K562 (cell line): ENCODE results near the gene AIG1. TPM values are rescaled to one million over a fixed set of nuclear protein-coding genes. Genes with fewer than 3 reads are reported as not detected.

Source experiments
- GABPB2 ChIP-seq: fragments of 250-450 bp; sonication (Bioruptor Pico); conservative IDR thresholded peaks from 2 replicates; pipeline ENCODE4 v1.5.1; 2021; ENCODE audit warnings: mild to moderate bottlenecking
- HDAC2 ChIP-seq: fragments of 450-650 bp; IDR thresholded peaks from 2 replicates; pipeline ENCODE4 v1.6.1; 2016; ENCODE audit warnings: mild to moderate bottlenecking
- MEF2A ChIP-seq: IDR thresholded peaks from 2 replicates; pipeline ENCODE4 v1.6.1; 2011; ENCODE audit warnings: low read depth, mild to moderate bottlenecking, low read length, moderate library complexity; ENCODE audit not compliant: control insufficient read depth
- MEF2D ChIP-seq: conservative IDR thresholded peaks from 2 replicates; pipeline ENCODE4 v1.6.1; 2016; ENCODE audit warnings: low read depth, missing genetic modification characterization, missing compliant biosample characterization
- MYC ChIP-seq, 2 experiments: fragments of 250-450 bp in 1 of 2; sonication (Bioruptor Pico) in 1 of 2; IDR thresholded peaks; 2 replicates each; pipeline versions ENCODE4 v1.5.1 to v1.6.1; 2012 to 2021; ENCODE audit warnings: low read depth in 2 of 2, borderline replicate concordance in 1 of 2, improper control_type of control experiment in 1 of 2, low read length in 1 of 2, mild to moderate bottlenecking in 1 of 2, moderate library complexity in 1 of 2
- PBX2 ChIP-seq, 2 experiments: IDR thresholded peaks in 1 of 2; conservative IDR thresholded peaks in 1 of 2; 2 replicates each; pipeline ENCODE4 v1.6.1; 2016; ENCODE audit warnings: low read depth in 2 of 2, mild to moderate bottlenecking in 1 of 2, missing compliant biosample characterization in 1 of 2, missing genetic modification characterization in 1 of 2, moderate library complexity in 1 of 2
- SP2 ChIP-seq: IDR thresholded peaks from 2 replicates; pipeline ENCODE4 v1.6.1; 2011; ENCODE audit warnings: mild to moderate bottlenecking, low read depth, low read length, moderate library complexity; ENCODE audit not compliant: poor library complexity, severe bottlenecking; ENCODE audit errors: extremely low read depth
- XRCC5 ChIP-seq: fragments of 200-400 bp; formaldehyde crosslinking; IDR thresholded peaks from 2 replicates; pipeline ENCODE4 v1.6.1; 2017; ENCODE audit warnings: low read depth, mild to moderate bottlenecking, low read length
- ZFP30 ChIP-seq: fragments of 250-450 bp; sonication (Bioruptor Pico); IDR thresholded peaks from 2 replicates; pipeline ENCODE4 v1.8.0; 2022; ENCODE audit warnings: moderate library complexity, mild to moderate bottlenecking, inconsistent platforms, borderline replicate concordance
- ZFP91 ChIP-seq: sonication (generic); formaldehyde crosslinking; IDR thresholded peaks from 2 replicates; pipeline ENCODE4 v1.8.0; 2022; ENCODE audit warnings: mild to moderate bottlenecking, missing genetic modification reagents
- ZNF184 ChIP-seq: sonication (generic); formaldehyde crosslinking; IDR thresholded peaks from 2 replicates; pipeline ENCODE4 v1.5.0; 2020; ENCODE audit warnings: missing genetic modification reagents
- ZNF75A ChIP-seq: fragments of 450-650 bp; formaldehyde crosslinking; IDR thresholded peaks from 2 replicates; pipeline ENCODE4 v1.4.0; 2020; ENCODE audit warnings: mild to moderate bottlenecking
- polyA plus RNA-seq, 8 experiments: library from polyadenylated mRNA; depleted of rRNA in 4 of 8; stranded (reverse) in 5 of 8; unstranded in 3 of 8; fragments of >200 nt; fragmentation: Nextera tagmentation in 2 of 8; fragmentation: Illumina TruSeq in 1 of 8; extraction: Ambion mirVana in 2 of 8; extraction: Trizol in 1 of 8; gene quantifications; 2 replicates each; pipeline versions ENCODE4 v1.2.1 to v1.2.3, GENCODE V29; 2011 to 2014; ENCODE audit warnings: inconsistent platforms in 1 of 8, missing spikeins in 1 of 8
- total RNA-seq, 7 experiments: library from RNA; depleted of rRNA in 6 of 7; stranded (reverse); fragments of >200 nt in 6 of 7; fragmentation: Illumina TruSeq in 2 of 7; extraction: Trizol in 2 of 7; gene quantifications; 2 replicates each; pipeline versions ENCODE4 v1.2.1 to v1.2.3, GENCODE V29; 2011 to 2021; ENCODE audit warnings: low replicate concordance in 1 of 7
- TF ChIP-seq, protein P1 (sequence below): sonication (generic); formaldehyde crosslinking; IDR thresholded peaks from 2 replicates; pipeline ENCODE4 v1.8.0; 2022; ENCODE audit warnings: mild to moderate bottlenecking, missing genetic modification reagents
- TF ChIP-seq, protein P2 (sequence below), 2 experiments: fragments of 250-450 bp in 1 of 2; fragments of 450-650 bp in 1 of 2; sonication (Bioruptor Pico) in 1 of 2; IDR thresholded peaks; 2 replicates each; pipeline versions ENCODE4 v1.6.1 to v1.8.0; 2016 to 2021; ENCODE audit warnings: mild to moderate bottlenecking in 2 of 2, moderate library complexity in 2 of 2, missing compliant biosample characterization in 1 of 2, missing genetic modification characterization in 1 of 2

The AIG1 gene
- total and polyA plus RNA-seq, 9 of the 15 experiments (the other 6 are each of a cell fraction or from before 2014, with no cell fraction given): 74.8 to 333 (median 127) TPM

GRCh38 chr6:143074101-143074500 lies 13.4 kb downstream of the AIG1 start (continued):
- no peak for TF ChIP-seq PBX2 (CRISPR knock-in tag; IDR thresholded peaks at IDR 0.05; ENCODE audit: low read depth)
- no peak for TF ChIP-seq PBX2 (tag; conservative IDR thresholded peaks at IDR 0.05; ENCODE audit: low read depth)
- TF ChIP-seq MYC (IDR thresholded peaks at IDR 0.05; ENCODE audit: low read depth, low read length): no peak
- TF ChIP-seq MYC (CRISPR knock-in tag; IDR thresholded peaks at IDR 0.05; ENCODE audit: borderline replicate concordance, low read depth): no peak
- TF ChIP-seq GABPB2 (CRISPR knock-in tag): no peak
- TF ChIP-seq HDAC2: no peak
- TF ChIP-seq ZNF75A (CRISPR knock-in tag): no peak
- TF ChIP-seq, protein P1, sequence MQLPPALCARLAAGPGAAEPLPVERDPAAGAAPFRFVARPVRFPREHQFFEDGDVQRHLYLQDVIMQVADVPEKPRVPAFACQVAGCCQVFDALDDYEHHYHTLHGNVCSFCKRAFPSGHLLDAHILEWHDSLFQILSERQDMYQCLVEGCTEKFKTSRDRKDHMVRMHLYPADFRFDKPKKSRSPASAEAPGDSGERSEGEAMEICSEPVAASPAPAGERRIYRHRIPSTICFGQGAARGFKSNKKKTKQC (CRISPR knock-in tag): no peak
- TF ChIP-seq ZNF184 (CRISPR knock-in tag): no peak
- no peak for TF ChIP-seq ZFP30 (CRISPR knock-in tag)
- no peak for TF ChIP-seq XRCC5
- no peak for TF ChIP-seq MEF2A
- no peak for TF ChIP-seq SP2
- no peak for TF ChIP-seq MEF2D (tag)
- TF ChIP-seq, protein P2, sequence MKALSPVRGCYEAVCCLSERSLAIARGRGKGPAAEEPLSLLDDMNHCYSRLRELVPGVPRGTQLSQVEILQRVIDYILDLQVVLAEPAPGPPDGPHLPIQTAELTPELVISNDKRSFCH (CRISPR knock-in tag; IDR thresholded peaks at IDR 0.05): no peak
- TF ChIP-seq, protein P2 (tag; IDR thresholded peaks at IDR 0.05): no peak
- no peak for TF ChIP-seq ZFP91 (CRISPR knock-in tag)
- TF ChIP-seq, all 486 proteins: peak for 0
